ENCODE results near the gene STXBP2.

The STXBP2 gene

GRCh38 chr19:7628589-7629311, 8.2 kb upstream of the STXBP2 start:
- peak overlapping the region; percentile 48 for H2AK5ac ChIP-seq (ENCODE audit: low read depth, low read length)
- no peak overlapping the region for H3K27ac ChIP-seq (replicated peaks; ENCODE audit: low read length)
- DNase-seq (ENCODE audit: low spot score): no peak
- H3K79me1 ChIP-seq (ENCODE audit: low read depth, low read length): peaks cover 41% of the 10 kb centered on the region
- H3K36me3 ChIP-seq (replicated peaks in 1 of 2; ENCODE audit: control insufficient read depth in 2 of 2, insufficient read depth in 2 of 2, low read length in 2 of 2): peaks cover 9 to 33% of the 10 kb centered on the region in 2 donors
- no peak overlapping the region for H2BK5ac ChIP-seq (ENCODE audit: low read length)
- H4K91ac ChIP-seq (ENCODE audit: low read depth, low read length, poor library complexity): no peak overlapping the region
- H3K4me1 ChIP-seq (ENCODE audit: control insufficient read depth in 2 of 2, insufficient read depth in 1 of 2, low read depth in 1 of 2, low read length in 2 of 2): peaks cover 8 to 12% of the 10 kb centered on the region in 2 donors
- H3K18ac ChIP-seq (ENCODE audit: low read length): no peak overlapping the region
- no peak overlapping the region for H2BK120ac ChIP-seq (ENCODE audit: low read depth, low read length)
- H3K9ac ChIP-seq (ENCODE audit: low read depth, low read length, poor library complexity): peak overlapping the region; percentile 96
- WGBS, 2 donors (ENCODE audit: extremely low coverage in 2 of 2, insufficient read length in 2 of 2, insufficient replicate concordance in 1 of 2): no CpG with 5 or more reads among the region's 15 CpGs
- H3K14ac ChIP-seq (ENCODE audit: low read length): no peak overlapping the region
- H2AFZ ChIP-seq (ENCODE audit: low read length): peak overlapping the region; percentile 82
- no peak overlapping the region for H2BK15ac ChIP-seq (ENCODE audit: low read length)
- no peak overlapping the region for H2BK12ac ChIP-seq (ENCODE audit: low read length)
- peak overlapping the region; percentile 89 to 92 for H3K4me3 ChIP-seq (ENCODE audit: low read length in 2 of 2)
- H3K9me3 ChIP-seq (replicated peaks in 1 of 2; ENCODE audit: control insufficient read depth in 2 of 2, insufficient read depth in 1 of 2, low read depth in 1 of 2, low read length in 2 of 2): no peaks in the 10 kb centered on the region
- H3K23ac ChIP-seq (ENCODE audit: low read depth, low read length, poor library complexity): peak overlapping the region; percentile 6
- H3K4me2 ChIP-seq (ENCODE audit: insufficient read depth, low read length, poor library complexity, severe bottlenecking): peak overlapping the region; percentile 85
- H3K27me3 ChIP-seq (ENCODE audit: control insufficient read depth in 3 of 3, insufficient read depth in 3 of 3, low read depth in 1 of 3, low read length in 3 of 3): no peaks in the 10 kb centered on the region
- no peak overlapping the region for H3K4ac ChIP-seq (ENCODE audit: low read length)
- peak overlapping the region; percentile 3 for H4K8ac ChIP-seq (ENCODE audit: low read depth, low read length)

- WGBS, 2 donors (ENCODE audit: extremely low coverage in 2 of 2, insufficient read length in 2 of 2, insufficient replicate concordance in 1 of 2): no CpG with 5 or more reads among the region's 40 CpGs
- no peak within 1 kb of the TSS for H3K4ac ChIP-seq (ENCODE audit: low read length)
- no peak within 1 kb of the TSS for H2BK120ac ChIP-seq (ENCODE audit: low read depth, low read length)
- no peak within 1 kb of the TSS for H4K91ac ChIP-seq (ENCODE audit: low read depth, low read length, poor library complexity)
- H3K36me3 ChIP-seq (replicated peaks in 1 of 2; ENCODE audit: control insufficient read depth in 2 of 2, insufficient read depth in 2 of 2, low read length in 2 of 2): peaks cover 9 to 27% of the 10 kb centered on the region in 2 donors
- peak within 1 kb of the TSS; percentile 87 for H3K18ac ChIP-seq (ENCODE audit: low read length)
- peaks cover 41% of the 10 kb centered on the region for H3K79me1 ChIP-seq (ENCODE audit: low read depth, low read length)
- no peak within 1 kb of the TSS for H3K27ac ChIP-seq (replicated peaks; ENCODE audit: low read length)
- H2AK5ac ChIP-seq (ENCODE audit: low read depth, low read length): peak within 1 kb of the TSS; percentile 48
- H3K4me2 ChIP-seq (ENCODE audit: insufficient read depth, low read length, poor library complexity, severe bottlenecking): peak within 1 kb of the TSS; percentile 85
- H3K27me3 ChIP-seq (ENCODE audit: control insufficient read depth in 3 of 3, insufficient read depth in 3 of 3, low read depth in 1 of 3, low read length in 3 of 3): no peaks in the 10 kb centered on the region
- H3K9me3 ChIP-seq (replicated peaks in 1 of 2; ENCODE audit: control insufficient read depth in 2 of 2, insufficient read depth in 1 of 2, low read depth in 1 of 2, low read length in 2 of 2): no peaks in the 10 kb centered on the region
- H2BK15ac ChIP-seq (ENCODE audit: low read length): no peak within 1 kb of the TSS
- DNase-seq (ENCODE audit: low spot score): peak; percentile 99
- H3K4me1 ChIP-seq (ENCODE audit: control insufficient read depth in 2 of 2, insufficient read depth in 1 of 2, low read depth in 1 of 2, low read length in 2 of 2): peaks cover 8 to 12% of the 10 kb centered on the region in 2 donors
- peak within 1 kb of the TSS; percentile 3 for H4K8ac ChIP-seq (ENCODE audit: low read depth, low read length)
- no peak within 1 kb of the TSS for H2BK12ac ChIP-seq (ENCODE audit: low read length)
- no peak within 1 kb of the TSS for H3K14ac ChIP-seq (ENCODE audit: low read length)
- H3K9ac ChIP-seq (ENCODE audit: low read depth, low read length, poor library complexity): peak within 1 kb of the TSS; percentile 96
- peak within 1 kb of the TSS; percentile 35 for H3K23ac ChIP-seq (ENCODE audit: low read depth, low read length, poor library complexity)
- peak within 1 kb of the TSS; percentile 89 to 92 for H3K4me3 ChIP-seq (ENCODE audit: low read length in 2 of 2)
- peak within 1 kb of the TSS; percentile 82 for H2AFZ ChIP-seq (ENCODE audit: low read length)
- H2BK5ac ChIP-seq (ENCODE audit: low read length): no peak within 1 kb of the TSS
Measured at GRCh38 chr19:7629347-7630054, 7.4 kb upstream of the STXBP2 start, which contains the start of the genes PET100 and XAB2. Gene PET100, plus strand, starts transcription at chr19:7629793. Its CDS starts 41 bp downstream, at chr19:7629834. Gene XAB2, minus strand, starts transcription at chr19:7629545. Its CDS starts 18 bp downstream, at chr19:7629527.

GRCh38 chr19:7631577-7631976, 5.3 kb upstream of the STXBP2 start:
- Histone ChIP-seq H3K27ac (replicated peaks; ENCODE audit: low read length) (no peak overlapping the region), H2BK15ac (ENCODE audit: low read length) (no peak overlapping the region), H3K4me1 (ENCODE audit: control insufficient read depth in 2 of 2, insufficient read depth in 1 of 2, low read depth in 1 of 2, low read length in 2 of 2) (peaks cover 8 to 14% of the 10 kb centered on the region in 2 donors), H3K4me2 (ENCODE audit: insufficient read depth, low read length, poor library complexity, severe bottlenecking) (no peak overlapping the region), H3K18ac (ENCODE audit: low read length) (no peak overlapping the region), H3K27me3 (ENCODE audit: control insufficient read depth in 3 of 3, insufficient read depth in 3 of 3, low read depth in 1 of 3, low read length in 3 of 3) (peaks cover 0 to 11% (median 8%) of the 10 kb centered on the region in 3 experiments), H4K8ac (ENCODE audit: low read depth, low read length) (no peak overlapping the region), H3K36me3 (replicated peaks in 1 of 2; ENCODE audit: control insufficient read depth in 2 of 2, insufficient read depth in 2 of 2, low read length in 2 of 2) (peaks cover 6 to 13% of the 10 kb centered on the region in 2 donors), H2BK120ac (ENCODE audit: low read depth, low read length) (no peak overlapping the region), H3K4ac (ENCODE audit: low read length) (no peak overlapping the region), H3K9me3 (replicated peaks in 1 of 2; ENCODE audit: control insufficient read depth in 2 of 2, insufficient read depth in 1 of 2, low read depth in 1 of 2, low read length in 2 of 2) (no peaks in the 10 kb centered on the region), H2BK5ac (ENCODE audit: low read length) (no peak overlapping the region), H4K91ac (ENCODE audit: low read depth, low read length, poor library complexity) (no peak overlapping the region), H3K4me3 (ENCODE audit: low read length in 2 of 2) (no peak overlapping the region), H2AFZ (ENCODE audit: low read length) (no peak overlapping the region), H3K9ac (ENCODE audit: low read depth, low read length, poor library complexity) (no peak overlapping the region), H2AK5ac (ENCODE audit: low read depth, low read length) (no peak overlapping the region), H3K23ac (ENCODE audit: low read depth, low read length, poor library complexity) (no peak overlapping the region), H3K14ac (ENCODE audit: low read length) (peak overlapping the region; percentile 14), H3K79me1 (ENCODE audit: low read depth, low read length) (peaks cover 28% of the 10 kb centered on the region), H2BK12ac (ENCODE audit: low read length) (no peak overlapping the region)
- no peak for DNase-seq (ENCODE audit: low spot score)
- WGBS, 2 donors (ENCODE audit: extremely low coverage in 2 of 2, insufficient read length in 2 of 2, insufficient replicate concordance in 1 of 2): no CpG with 5 or more reads among the region's 12 CpGs
